ENCODE measurements around the gene TMOD4. TPM values are rescaled to one million over a fixed set of nuclear protein-coding genes. Genes with fewer than 3 reads are reported as not detected.

Gene TMOD4
- total and polyA plus RNA-seq, 10 of the 15 experiments (the other 5 are each of a cell fraction or from before 2014, with no cell fraction given): 0.30 to 1.2 (median 0.50) TPM; not detected in 1

GRCh38 chr1:151165738-151166504 is 9.9 kb downstream of the TMOD4 start, which contains the start of the genes LYSMD1 and SCNM1 (continued):
- TF ChIP-seq KDM1A (IDR thresholded peaks at IDR 0.05; ENCODE audit: borderline replicate concordance) (no peak), TCF3 (IDR thresholded peaks at IDR 0.05; ENCODE audit: borderline replicate concordance, insufficient read depth, low read depth, low read length) (0 out of 2 replicates have a peak, but pooled peaks have one; percentile 53), POLR2AphosphoS2 (IDR thresholded peaks at IDR 0.05; ENCODE audit: low read depth, low read length) (no peak; the same call in 1 of the 2 replicates), ZBTB4 (CRISPR knock-in tag; IDR thresholded peaks at IDR 0.05) (no peak), SMARCA5 (IDR thresholded peaks at IDR 0.05) (peak; percentile 34; the same call in 1 of the 2 replicates), RCOR1 (conservative IDR thresholded peaks at IDR 0.05; ENCODE audit: low read depth, low read length) (no peak), NR2F1 (conservative IDR thresholded peaks at IDR 0.05) (0 out of 2 replicates have a peak, but pooled peaks have one; percentile 70), DPF2 (IDR thresholded peaks at IDR 0.05) (0 out of 2 replicates have a peak, but pooled peaks have one; percentile 30), BHLHE40 (IDR thresholded peaks at IDR 0.05; ENCODE audit: borderline replicate concordance in 1 of 2, low read depth in 2 of 2, low read length in 1 of 2) (peak; percentile 23 to 34; a peak in 2 of 4 replicates), NKRF (conservative IDR thresholded peaks at IDR 0.05) (peak; percentile 84), E2F4 (IDR thresholded peaks at IDR 0.05; ENCODE audit: low read depth, low read length) (no peak; the same call in 1 of the 2 replicates), SUZ12 (IDR thresholded peaks at IDR 0.05; ENCODE audit: unreplicated experiment) (no peak), ATF7 (IDR thresholded peaks at IDR 0.05; ENCODE audit: low read depth) (peak; percentile 80), GABPA (IDR thresholded peaks at IDR 0.05; ENCODE audit: low read depth) (peak; percentile 96), LARP7 (IDR thresholded peaks at IDR 0.05) (0 out of 2 replicates have a peak, but pooled peaks have one; percentile 51), PAX5 (IDR thresholded peaks at IDR 0.05; ENCODE audit: borderline replicate concordance, low read depth, low read length) (peak; percentile 48; the same call in 1 of the 2 replicates), NR2C2 (IDR thresholded peaks at IDR 0.05; ENCODE audit: borderline replicate concordance, control insufficient read depth, insufficient read length, low read depth) (no peak), TCF12 (IDR thresholded peaks at IDR 0.05; ENCODE audit: low read depth, low read length) (no peak), FOXK2 (IDR thresholded peaks at IDR 0.05) (peak; percentile 56), SMAD1 (IDR thresholded peaks at IDR 0.05; ENCODE audit: low read depth, partially characterized antibody) (no peak), RELB (IDR thresholded peaks at IDR 0.05; ENCODE audit: low read depth) (peak; percentile 91), YBX1 (IDR thresholded peaks at IDR 0.05) (no peak), IKZF1 (conservative IDR thresholded peaks at IDR 0.05) (peak; percentile 100)

All from GM12878 (cell line).